ENCODE results near the gene HMGXB4. TPM values are rescaled to one million over a fixed set of nuclear protein-coding genes. Genes with fewer than 3 reads are reported as not detected.

HMGXB4 gene
- total RNA-seq, 1 donor from 2014 or later = 7.5 TPM

DNA sequence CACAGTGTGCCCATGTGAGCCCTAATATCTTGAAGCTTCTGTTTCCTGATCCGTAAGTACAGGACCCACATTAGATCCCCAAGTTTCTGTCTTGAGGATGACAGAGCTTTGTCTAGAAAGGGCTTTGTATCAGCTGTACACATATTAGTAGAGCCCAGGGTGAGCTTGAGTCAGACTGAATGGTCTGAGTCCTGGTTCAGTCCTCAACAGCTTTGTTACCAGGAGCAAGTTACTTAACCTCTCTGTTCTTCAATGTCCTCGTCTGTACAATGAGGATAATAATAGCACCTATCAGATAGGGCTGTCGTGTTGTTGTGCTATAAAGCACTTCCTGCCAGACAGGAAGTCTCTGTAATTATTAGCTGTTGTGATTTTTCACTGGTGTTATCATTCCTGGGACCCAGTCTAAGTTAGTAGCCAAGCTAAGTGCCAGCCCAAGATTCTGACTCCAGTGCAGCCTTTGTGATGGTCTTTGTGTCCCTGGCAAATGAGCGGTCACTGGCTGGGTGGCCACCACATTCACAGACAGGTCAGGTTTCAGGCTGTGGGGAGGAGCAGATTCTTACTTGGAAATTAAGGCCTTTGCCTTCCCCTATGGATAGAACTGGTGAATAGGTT, 49.2 kb downstream of the HMGXB4 start:
- intact Hi-C loops (cut with DNase I) = no loop called here
- no peak for ATAC-seq (ENCODE audit: poor library complexity)
- no peak for DNase-seq

DNA sequence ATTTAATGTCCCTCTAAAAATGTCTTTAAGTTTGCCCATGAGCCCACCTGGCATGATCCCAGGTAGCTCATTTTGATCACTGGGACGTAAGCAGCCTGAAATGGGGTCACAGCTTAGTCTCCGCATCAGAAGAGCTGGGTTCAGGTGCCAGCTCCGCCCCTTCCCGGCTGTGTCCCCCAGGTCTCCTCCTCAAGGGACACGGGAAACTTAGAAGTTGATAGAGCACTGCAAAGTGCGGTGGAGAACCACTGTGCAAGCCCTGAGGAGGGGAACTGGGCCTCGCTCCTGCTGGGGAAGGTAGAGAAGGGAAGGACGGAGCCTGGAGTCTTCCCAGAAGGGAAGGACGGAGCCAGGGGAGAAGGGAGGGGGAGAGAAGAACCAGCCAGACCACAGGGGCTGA, 50.1 kb downstream of the HMGXB4 start:
- intact Hi-C loops (cut with DNase I) = no loop called here
- ATAC-seq (ENCODE audit: poor library complexity) = no peak
- DNase-seq = no peak

DNA sequence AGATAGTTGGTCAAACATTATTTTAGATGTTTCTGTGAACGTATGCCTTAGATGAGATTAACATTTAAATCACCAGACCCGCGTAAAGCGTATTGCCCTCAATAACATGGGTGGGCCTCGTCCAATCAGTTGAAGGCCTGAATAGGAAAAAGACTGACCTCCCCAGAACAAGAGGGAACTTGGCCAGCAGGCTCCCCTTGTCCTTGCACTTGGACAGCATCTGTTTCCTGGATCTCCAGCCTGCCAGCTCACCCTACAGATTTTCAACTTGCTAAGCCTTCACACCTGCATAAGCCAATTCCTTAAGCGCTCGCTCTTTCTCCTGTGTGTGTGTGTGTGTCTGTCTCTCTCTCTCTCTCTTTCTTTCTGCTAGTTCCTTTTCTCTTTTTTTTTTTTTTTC, 50.6 kb downstream of the HMGXB4 start:
- DNase-seq = no peak
- intact Hi-C loops (cut with DNase I) = no loop called here
- no peak for ATAC-seq (ENCODE audit: poor library complexity)

DNA sequence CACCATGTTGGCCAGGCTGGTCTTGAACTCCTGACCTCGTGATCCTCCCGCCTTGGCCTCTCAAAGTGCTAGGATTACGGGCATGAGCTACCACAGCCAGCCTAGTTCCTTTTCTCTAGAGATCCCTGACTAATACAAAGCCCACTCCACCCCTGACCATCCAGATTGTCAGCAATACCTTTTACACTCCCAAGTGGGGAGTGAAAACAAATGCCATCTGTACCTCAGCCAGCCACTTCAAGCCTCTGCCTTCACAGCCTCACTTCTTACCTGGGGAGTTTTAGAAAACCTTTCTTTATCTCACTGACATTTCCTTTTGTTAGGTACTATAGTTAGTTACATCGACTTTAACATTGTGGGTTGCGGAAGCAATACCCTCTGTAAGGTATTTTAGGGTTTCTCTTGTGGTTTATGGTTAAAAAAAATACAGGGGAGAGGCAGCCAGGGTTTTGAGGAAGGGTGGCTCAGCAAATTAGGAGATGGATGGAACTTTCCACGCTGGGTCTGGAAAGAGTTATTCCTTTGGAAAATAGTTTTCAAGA, 51.3 kb downstream of the HMGXB4 start:
- no peak for DNase-seq
- no peak for ATAC-seq (ENCODE audit: poor library complexity)
- intact Hi-C loops (cut with DNase I) = no loop called here

DNA sequence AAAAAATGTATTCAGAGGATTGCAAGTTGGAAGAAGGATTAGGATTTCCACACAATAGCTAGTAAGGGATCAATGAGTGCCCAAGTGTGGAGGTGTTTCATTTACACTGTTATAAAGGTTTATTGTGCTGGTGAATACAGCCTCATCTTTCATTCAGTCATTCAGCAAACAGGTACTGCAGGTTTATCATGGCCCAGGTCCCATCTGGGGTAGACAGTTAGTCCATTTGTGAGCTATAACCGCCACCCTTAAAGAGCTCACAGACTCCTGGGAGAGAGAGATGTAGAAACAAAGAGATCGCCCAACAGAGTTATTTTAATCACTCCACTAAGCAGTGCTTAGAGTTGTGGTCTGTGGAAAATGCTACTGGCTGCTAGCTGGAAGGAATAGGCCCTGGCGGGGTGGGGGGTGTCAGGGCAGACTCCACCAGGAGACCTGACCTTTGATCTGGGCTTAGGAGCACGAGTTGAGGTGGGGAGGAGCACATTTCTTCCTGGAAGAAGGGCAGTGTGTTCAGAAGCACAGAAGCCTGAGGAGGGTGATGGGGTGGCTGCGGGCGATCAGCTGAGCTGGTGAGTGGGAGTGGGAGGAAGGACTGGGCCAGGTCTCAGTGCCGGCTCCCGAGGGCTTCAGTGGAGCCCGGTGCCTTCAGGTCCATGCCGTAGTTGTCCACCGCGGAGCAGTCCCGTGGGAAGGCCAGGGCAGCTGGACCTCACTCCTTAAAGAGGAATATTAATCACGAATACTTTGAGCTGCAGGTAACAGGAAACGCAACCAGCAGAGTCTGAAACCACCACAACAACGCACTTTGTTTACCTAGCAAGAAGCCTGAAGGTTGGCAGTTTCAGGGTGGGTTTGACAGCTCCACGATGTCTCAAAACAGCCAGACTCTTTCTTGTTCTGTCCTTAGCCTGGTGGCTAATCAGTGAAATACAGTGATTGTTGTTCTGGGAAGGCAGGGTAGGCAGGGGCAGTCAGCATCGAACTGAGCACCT, 53.6 kb downstream of the HMGXB4 start:
- ATAC-seq (ENCODE audit: poor library complexity) = no peak
- no peak for DNase-seq
- intact Hi-C loops (cut with DNase I) = no loop called here

DNA sequence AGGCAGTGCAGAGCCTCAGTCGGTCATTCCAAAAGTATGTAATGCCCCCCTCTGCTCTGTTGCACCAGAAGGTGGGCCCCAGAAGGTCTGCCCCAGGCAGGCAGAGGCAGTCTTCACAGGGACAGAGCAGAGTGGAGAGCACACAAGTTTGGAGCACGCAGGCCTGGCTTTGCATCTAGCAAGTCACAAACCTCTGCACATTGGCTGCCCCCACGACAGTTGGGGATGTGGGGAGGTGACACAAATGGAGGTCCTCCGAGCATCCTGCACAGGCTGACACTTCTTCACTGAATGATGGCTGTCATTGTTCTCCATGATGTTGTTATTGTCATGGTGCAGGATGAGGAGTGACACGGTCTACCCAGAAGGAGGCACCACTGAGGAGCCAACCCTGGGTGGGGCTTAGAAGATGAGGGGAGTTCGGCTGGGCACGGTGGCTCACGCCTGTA, 54.3 kb downstream of the HMGXB4 start:
- intact Hi-C loops (cut with DNase I) = no loop called here

DNA sequence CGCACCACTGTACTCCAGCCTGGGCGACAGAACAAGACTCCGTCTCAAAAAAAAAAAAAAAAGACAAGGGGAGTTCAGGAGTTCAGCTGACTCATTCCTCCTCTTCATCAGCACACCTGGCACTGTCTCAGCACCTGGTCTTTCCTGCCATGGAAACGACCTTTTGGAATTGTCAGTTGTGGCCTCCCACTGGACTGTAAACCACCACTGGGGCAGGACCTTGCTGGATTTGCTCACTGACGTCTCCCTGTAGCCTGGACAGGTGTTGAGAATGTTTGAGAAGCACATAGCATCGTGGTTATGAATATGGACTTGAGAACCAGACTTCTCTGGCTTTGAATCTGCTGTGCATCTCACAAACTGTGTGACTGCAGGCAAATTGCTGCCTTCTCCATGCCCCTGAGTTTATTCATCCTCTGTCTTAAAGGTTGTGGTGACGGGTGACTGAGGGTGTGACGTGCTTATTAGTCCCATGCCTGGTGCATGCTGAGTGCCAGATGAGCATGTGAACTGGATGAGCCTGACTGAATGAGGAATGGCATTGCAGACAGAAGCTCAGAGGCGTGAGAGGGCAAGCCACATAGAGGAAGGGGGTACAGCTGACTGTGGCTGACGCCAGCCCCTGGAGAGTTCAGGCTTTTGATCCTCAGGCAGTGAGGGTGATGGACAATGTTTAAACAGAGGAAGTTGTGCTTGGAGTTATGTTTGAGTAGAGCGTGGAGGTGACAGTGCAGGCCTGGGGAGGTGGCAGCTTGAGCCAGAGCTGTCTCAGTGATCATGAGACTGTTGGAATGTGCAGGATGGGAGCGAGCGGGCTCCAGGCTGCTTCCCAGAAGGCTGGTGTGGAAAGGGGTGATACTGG, 55.1 kb downstream of the HMGXB4 start:
- peak; percentile 27 for ATAC-seq (ENCODE audit: poor library complexity)
- intact Hi-C loops (cut with DNase I) = no loop called here
- DNase-seq = no peak

More for the DNA sequence above, 54.3 kb downstream of the HMGXB4 start:
- ATAC-seq (ENCODE audit: poor library complexity) = no peak
- no peak for DNase-seq

DNA sequence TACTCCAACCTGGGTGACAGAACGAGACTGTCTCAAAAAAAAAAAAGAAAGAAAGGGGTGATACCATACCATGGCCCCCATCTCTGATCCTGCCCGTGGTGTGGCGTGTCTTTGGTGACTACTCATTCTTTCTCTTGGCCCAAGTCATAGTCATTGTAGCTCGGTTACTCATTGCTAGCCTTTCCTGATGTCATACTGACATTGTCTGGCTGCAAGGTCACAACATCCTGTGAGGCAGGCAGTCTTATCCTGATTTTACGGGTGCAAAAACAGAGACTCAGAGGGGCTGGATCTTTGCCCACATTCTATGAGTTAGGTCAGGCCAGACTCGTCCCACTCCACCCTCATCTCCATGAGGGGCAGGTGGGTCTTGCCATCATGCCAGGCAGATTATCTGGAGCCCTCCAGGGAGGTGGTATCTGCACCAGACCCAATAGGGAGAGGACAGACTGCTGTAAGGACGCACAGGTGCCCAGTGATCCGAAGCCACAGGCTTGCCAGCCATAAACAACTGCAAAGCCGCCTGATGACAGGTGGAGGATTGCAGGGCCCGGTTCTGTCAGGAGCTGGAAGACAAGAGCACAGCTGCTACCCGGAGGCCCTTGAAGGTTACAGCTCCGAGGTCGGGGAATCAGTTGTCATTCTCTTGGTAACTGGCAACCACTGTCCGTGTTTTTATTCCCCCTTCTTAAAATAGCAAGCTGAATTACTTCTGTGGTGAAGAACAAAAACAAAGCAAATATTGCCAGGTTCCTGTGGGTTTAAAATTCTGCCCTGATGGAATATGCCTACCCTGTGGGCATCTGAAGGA, 56.2 kb downstream of the HMGXB4 start:
- peak; percentile 61 for ATAC-seq (ENCODE audit: poor library complexity)
- intact Hi-C loops (cut with DNase I) = no loop called here
- DNase-seq = peak; percentile 72

DNA sequence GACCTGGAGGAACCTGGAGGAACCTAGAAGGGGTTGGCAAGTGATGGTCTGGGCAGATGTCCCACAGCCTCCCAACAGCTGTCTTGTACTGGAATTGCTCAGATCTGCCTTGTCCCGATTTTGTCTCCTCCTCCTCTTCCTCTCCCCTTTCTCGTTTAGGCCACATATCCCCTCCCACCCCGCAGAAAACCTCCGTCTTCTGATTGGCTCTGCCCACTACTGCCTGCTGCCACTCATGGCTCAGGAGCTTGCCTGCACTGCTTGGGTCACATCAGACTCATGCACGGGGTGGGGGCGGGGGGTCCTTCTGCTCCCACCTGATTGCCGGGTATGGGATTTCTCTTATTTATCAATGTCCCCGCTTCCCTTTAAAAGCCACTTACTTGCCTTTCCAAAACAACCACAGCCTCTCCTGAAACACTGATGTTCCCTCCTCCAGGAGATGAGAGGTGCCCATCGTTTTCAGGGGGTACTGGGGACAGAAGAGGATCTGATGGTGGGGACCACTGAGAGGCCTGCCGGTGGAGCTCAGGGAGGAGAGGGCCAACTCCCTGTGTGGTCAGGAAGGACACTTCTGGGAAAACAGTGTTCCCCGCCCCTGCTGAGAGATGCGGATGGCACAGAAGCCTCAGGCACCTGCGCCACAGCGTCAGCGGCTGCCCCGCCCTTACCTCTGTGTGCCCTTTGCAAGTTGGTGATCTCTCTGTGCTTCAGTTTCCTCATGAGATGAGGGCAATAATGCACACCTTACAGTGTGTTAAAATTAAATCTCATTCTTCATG, 57.1 kb downstream of the HMGXB4 start:
- intact Hi-C loops (cut with DNase I) = no loop called here
- ATAC-seq (ENCODE audit: poor library complexity) = peak; percentile 26
- DNase-seq = no peak

DNA sequence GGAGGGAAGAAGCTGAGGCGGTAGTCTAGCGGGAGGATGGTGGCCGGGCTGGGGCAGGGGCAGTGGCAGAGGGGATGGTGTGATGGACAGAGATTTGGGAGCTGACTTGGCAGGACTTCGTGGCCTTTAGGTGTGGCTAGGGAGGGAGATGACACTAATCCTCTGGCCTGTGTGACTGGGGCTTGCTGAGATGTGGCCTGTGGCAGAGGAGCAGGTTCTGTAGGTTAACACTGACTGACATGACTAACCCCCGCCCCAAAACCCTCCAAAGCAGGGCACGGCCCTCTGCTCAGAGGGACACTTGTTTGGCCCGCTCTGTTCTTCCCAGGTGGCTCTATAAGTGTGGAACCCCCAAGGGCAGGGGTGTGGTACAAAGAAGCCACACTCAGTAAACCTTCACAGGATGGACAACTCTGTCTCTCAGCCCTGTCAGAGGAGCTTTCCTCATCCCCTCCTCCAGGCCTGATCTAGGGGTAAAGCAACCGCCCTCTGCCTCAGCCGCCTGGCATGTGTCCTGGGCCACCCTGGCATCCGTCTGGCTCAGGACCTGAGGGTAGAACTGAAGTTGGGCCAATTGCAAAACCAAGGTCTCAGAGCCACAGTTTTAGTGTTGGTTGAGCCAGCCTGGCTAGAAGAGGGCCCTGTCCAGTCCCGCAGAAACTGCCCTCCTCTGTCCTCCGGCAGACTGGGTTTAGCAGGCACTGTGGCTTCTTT, 58.0 kb downstream of the HMGXB4 start:
- ATAC-seq (ENCODE audit: poor library complexity) (peak; percentile 36), DNase-seq (peak; percentile 70)
- intact Hi-C loops (cut with DNase I) = no loop called here

DNA sequence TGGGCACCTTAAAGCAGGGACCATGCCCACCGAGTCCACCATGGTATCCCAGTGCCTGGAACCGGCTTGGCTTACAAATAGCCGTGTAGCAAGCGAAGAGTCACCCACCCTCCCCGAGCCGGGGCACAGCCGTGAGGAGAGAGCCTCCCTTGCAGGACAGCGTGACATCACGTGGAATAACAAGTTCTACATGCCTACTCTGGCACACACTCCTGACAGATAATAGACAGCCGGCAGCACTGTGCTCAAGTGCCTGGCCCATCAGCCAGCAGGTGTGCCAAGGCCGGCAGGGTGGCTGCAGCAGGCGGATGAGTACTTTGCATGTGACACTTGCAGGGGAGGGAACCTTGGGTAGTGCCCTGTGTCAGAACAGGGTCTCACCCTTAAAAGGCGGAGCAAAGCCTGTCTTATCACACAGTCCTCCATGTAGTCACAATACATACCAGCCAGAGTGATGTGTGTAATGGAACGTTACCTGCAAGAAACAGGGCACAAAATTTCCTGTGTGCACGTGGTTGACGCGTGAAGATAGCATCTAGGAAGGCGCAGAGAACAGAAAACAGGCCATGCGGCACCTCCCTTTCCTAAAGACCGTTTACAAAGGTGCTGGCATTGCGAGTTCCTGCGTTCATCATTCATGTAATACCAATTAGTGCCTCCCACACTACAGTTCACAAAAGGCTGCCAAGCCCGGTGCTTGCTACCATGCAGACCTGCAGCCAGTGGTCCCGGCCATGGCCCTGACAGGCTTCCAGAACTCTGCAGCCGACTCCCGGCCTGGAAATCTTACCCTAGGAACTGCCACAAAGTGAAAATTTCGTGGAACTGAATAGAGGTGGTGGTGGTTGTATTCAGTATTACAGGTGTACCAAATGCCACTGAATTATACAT, 58.8 kb downstream of the HMGXB4 start:
- intact Hi-C loops (cut with DNase I) = no loop called here

DNA sequence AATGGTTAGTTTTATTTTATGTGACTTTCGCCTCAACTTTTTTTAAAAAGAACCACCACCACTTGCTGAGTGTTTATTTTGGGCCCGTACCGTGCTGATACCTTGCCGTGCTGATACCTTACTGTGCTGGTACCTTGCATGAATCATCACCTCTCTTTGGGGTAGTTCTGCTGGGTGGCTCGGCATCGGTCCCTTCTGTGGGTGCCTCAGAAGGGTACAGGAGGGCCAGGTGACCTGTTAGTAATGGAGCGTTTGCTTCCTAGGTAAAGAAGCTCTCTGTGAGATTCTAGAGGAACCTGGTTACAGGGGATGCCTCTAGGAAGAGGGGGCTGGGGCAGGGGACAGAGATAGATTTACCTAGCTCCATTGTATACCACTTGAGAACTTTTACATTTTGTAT, 59.5 kb downstream of the HMGXB4 start:
- intact Hi-C loops (cut with DNase I) = no loop called here
- ATAC-seq (ENCODE audit: poor library complexity) = no peak
- no peak for DNase-seq

More for the DNA sequence above, 58.8 kb downstream of the HMGXB4 start:
- peak; percentile 83 for DNase-seq
- peak; percentile 74 for ATAC-seq (ENCODE audit: poor library complexity)

DNA sequence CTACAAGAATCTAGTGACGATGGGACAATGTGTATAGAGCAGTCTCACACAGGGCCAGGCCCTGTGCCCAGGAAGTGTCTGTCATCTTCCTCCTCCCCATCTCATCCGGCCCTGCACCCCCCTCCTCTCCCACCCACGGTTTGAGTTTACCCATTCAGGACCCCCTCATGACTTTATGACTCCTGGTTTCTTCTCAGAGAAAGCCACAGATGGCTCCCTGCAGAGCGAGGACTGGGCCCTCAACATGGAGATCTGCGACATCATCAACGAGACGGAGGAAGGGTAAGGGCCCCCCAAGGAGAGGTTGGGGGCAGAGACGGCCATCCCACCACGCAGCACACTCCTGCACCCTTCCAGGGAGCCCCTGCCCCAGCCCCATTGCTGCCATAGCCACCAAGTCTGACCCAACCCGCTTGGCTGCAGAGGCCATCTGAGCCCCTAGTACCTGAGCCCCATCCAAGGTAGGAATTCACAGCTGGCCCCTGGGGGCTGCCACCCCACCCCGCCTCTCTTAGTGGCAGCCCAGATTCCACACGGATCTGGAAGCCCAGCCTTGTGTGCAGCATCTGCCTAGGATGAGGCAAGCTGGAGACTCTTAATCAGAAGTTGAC, 60.5 kb downstream of the HMGXB4 start:
- ATAC-seq (ENCODE audit: poor library complexity) (no peak), DNase-seq (no peak)
- intact Hi-C loops (cut with DNase I) = no loop called here

DNA sequence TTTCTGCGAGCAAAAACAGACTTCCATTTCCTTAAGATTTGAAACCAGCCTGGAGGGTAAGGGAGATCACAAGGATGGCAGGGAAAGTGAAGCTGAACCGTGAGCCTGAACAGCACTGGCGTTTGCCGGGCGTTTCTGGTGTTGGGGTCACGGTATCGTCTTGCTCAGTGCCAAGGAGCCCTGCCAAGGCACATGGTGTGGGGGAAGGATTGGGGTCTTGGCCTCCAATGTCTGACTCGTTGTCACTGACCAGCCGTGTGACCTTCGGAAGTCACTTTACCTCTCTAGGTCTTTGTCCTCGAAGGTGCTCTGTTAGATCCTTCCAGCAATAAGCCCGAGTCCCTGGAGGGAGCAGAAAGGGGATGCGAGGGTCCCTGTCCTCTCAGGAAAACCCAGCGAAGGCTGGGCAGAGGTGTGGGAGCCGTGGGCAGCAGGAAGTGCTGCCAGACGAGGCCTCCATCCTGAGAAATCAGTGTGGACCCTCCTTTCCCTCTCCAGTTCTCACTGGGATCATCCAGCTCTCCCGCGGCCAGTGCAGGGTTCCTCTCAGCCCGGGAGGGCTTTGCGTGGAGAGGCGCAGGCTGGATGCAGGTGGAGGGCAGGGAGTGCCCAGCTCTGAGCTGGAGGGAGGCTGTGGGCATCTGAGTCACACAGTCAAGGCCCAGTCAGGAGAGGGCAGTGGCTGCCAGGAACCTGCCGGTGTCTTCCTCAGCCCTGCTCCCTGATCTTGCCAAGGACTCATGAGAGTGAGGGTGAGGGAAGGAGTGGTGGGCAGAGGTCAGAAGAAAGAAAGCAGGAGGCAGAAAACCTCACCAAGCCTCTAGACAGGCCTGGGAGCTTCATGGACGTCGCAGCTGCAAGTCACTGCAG, 61.3 kb downstream of the HMGXB4 start:
- DNase-seq (no peak), ATAC-seq (ENCODE audit: poor library complexity) (no peak)
- intact Hi-C loops (cut with DNase I) = no loop called here
